ENCODE data around the gene MTHFD1.
"Not testable (repeated sequence)": the region's sequence is repeated elsewhere in the genome, so short reads cannot be mapped to it uniquely, and the experiment has no call there.

The MTHFD1 gene

GRCh38 chr14:64391113-64391725 lies 3.1 kb downstream of the MTHFD1 start:
- Histone ChIP-seq H3K27me3 (replicated peaks; ENCODE audit: control insufficient read depth, insufficient read depth, low read length) (no peaks in the 10 kb centered on the region), H3K4me3 (replicated peaks; ENCODE audit: low read depth, low read length) (no peak overlapping the region), H3K36me3 (ENCODE audit: control insufficient read depth, insufficient read depth, low read length) (0 out of 2 replicates have a peak, but pooled peaks cover 2% of the 10 kb centered on the region)
- no peak for TF ChIP-seq CTCF (IDR thresholded peaks at IDR 0.05; ENCODE audit: insufficient read depth, low read length, poor library complexity, severe bottlenecking)
- DNase-seq (ENCODE audit: extremely low read depth, insufficient read length) = no peak

- Histone ChIP-seq H3K27me3 (replicated peaks; ENCODE audit: control insufficient read depth, insufficient read depth, low read length) (no peaks in the 10 kb centered on the region), H3K4me3 (replicated peaks; ENCODE audit: low read depth, low read length) (no peak overlapping the region), H3K36me3 (ENCODE audit: control insufficient read depth, insufficient read depth, low read length) (0 out of 2 replicates have a peak, but pooled peaks cover 2% of the 10 kb centered on the region)
- TF ChIP-seq CTCF (IDR thresholded peaks at IDR 0.05; ENCODE audit: insufficient read depth, low read length, poor library complexity, severe bottlenecking) = no peak
- no peak for DNase-seq (ENCODE audit: extremely low read depth, insufficient read length)
These were observed 3.8 kb downstream of the MTHFD1 start for GRCh38 chr14:64391986-64392385.

GRCh38 chr14:64393189-64393726 lies 5.1 kb downstream of the MTHFD1 start:
- not testable (repeated sequence) for H3K27me3 ChIP-seq (replicated peaks; ENCODE audit: control insufficient read depth, insufficient read depth, low read length); H3K4me3 ChIP-seq (replicated peaks; ENCODE audit: low read depth, low read length); DNase-seq (ENCODE audit: extremely low read depth, insufficient read length); H3K36me3 ChIP-seq (ENCODE audit: control insufficient read depth, insufficient read depth, low read length)

GRCh38 chr14:64394423-64394822 lies 6.3 kb downstream of the MTHFD1 start:
- H3K36me3 ChIP-seq (ENCODE audit: control insufficient read depth, insufficient read depth, low read length) = 0 out of 2 replicates have a peak, but pooled peaks cover 2% of the 10 kb centered on the region
- H3K4me3 ChIP-seq (replicated peaks; ENCODE audit: low read depth, low read length) = no peak overlapping the region
- no peaks in the 10 kb centered on the region for H3K27me3 ChIP-seq (replicated peaks; ENCODE audit: control insufficient read depth, insufficient read depth, low read length)
- TF ChIP-seq CTCF (IDR thresholded peaks at IDR 0.05; ENCODE audit: insufficient read depth, low read length, poor library complexity, severe bottlenecking) = no peak
- DNase-seq (ENCODE audit: extremely low read depth, insufficient read length) = no peak

GRCh38 chr14:64394977-64395633 lies 7.0 kb downstream of the MTHFD1 start:
- 0 out of 2 replicates have a peak, but pooled peaks cover 2% of the 10 kb centered on the region for H3K36me3 ChIP-seq (ENCODE audit: control insufficient read depth, insufficient read depth, low read length)

More at GRCh38 chr14:64394977-64395633, 7.0 kb downstream of the MTHFD1 start:
- no peak for DNase-seq (ENCODE audit: extremely low read depth, insufficient read length)
- no peak overlapping the region for H3K4me3 ChIP-seq (replicated peaks; ENCODE audit: low read depth, low read length)
- no peak for TF ChIP-seq CTCF (IDR thresholded peaks at IDR 0.05; ENCODE audit: insufficient read depth, low read length, poor library complexity, severe bottlenecking)
- H3K27me3 ChIP-seq (replicated peaks; ENCODE audit: control insufficient read depth, insufficient read depth, low read length) = no peaks in the 10 kb centered on the region
